ENCODE measurements around the gene PSMB1. TPM values are rescaled to one million over a fixed set of nuclear protein-coding genes. Genes with fewer than 3 reads are reported as not detected.

PSMB1 gene
- total RNA-seq = 117 TPM
- long read RNA-seq, transcript PSMB1-201 (6 exons, 928 nt) = major isoform, 111 of 147 reads
- long read RNA-seq, partial matches to known transcripts = 28 of 147 reads
- long read RNA-seq, other reads (novel, unspliced or antisense) = 5 of 147 reads

DNA sequence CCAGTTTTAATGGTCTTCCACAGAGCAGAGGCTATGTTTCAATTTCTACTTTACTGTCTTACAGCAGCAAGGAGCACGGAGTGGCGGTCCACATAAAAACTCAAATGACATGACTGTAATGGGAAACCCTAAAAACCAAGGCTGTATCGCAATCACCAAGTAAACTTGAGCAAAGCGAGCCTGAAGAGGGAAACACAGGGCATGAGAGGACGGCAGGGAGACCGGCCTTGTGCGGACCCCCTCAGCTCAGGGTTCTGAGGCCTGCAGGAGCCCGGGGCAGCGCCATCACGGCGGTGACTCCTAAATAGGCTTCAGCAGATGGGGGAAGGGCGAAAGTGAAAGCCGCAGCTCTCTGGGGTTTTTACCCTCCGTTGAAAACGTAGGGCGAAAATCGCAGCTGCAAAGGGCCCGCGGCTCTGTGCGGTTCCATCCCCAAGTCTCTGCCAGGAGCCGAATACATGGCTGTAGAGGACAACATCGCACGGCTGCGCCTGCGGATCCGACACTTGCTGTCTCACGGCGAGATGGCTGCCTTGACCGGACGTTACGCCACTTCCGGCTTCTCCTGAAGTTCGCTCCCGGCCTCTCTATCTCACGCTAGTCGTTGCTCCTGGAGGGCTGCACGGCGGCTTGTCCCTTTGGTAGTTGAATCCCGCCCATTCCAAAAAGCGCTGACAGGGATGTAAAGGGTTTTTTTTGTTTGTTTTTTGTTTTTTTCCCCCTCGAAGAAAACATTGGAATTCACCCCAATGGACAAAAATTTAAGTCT lies at the start of gene PSMB1:
Gene PSMB1 (minus strand): TSS at position 543 of the 769 bp plus-strand sequence. CDS start 65 bp downstream, at position 478.
- peak within 1 kb of the TSS; percentile 95 for H3K27ac ChIP-seq
- peaks cover 56% of the 10 kb centered on the region for H3K4me1 ChIP-seq
- no peak for TF ChIP-seq CTCF (IDR thresholded peaks at IDR 0.05)
- peak within 1 kb of the TSS; percentile 92 for H3K4me3 ChIP-seq
- DNase-seq (peak; percentile 96), ATAC-seq (peak; percentile 90 to 96)
- intact Hi-C loops (cut with DNase I) = no loop called here
- H3K27me3 ChIP-seq (ENCODE audit: low read depth) = no peaks in the 10 kb centered on the region
- peaks cover 39% of the 10 kb centered on the region for H3K36me3 ChIP-seq
- H3K9me3 ChIP-seq = no peaks in the 10 kb centered on the region

GRCh38 chr6:170597278-170597677 lies 44.2 kb upstream of the PSMB1 start:
- no peak overlapping the region for H3K27ac ChIP-seq
- ATAC-seq = no peak
- no peak for DNase-seq
- peaks cover 7% of the 10 kb centered on the region for H3K9me3 ChIP-seq
- no peak for TF ChIP-seq CTCF (IDR thresholded peaks at IDR 0.05)
- H3K27me3 ChIP-seq (ENCODE audit: low read depth) = no peaks in the 10 kb centered on the region
- no peak overlapping the region for H3K4me3 ChIP-seq
- intact Hi-C loops (cut with DNase I) = no loop called here
- H3K4me1 ChIP-seq = no peaks in the 10 kb centered on the region
- no peaks in the 10 kb centered on the region for H3K36me3 ChIP-seq

- intact Hi-C loops (cut with DNase I) = no loop called here
- DNase-seq (no peak), ATAC-seq (no peak)
- Histone ChIP-seq H3K4me1 (no peaks in the 10 kb centered on the region), H3K36me3 (no peaks in the 10 kb centered on the region), H3K9me3 (peaks cover 7% of the 10 kb centered on the region), H3K27me3 (ENCODE audit: low read depth) (no peaks in the 10 kb centered on the region), H3K4me3 (no peak overlapping the region), H3K27ac (no peak overlapping the region)
- no peak for TF ChIP-seq CTCF (IDR thresholded peaks at IDR 0.05)
Observed at GRCh38 chr6:170596426-170596825, 43.3 kb upstream of the PSMB1 start.

GRCh38 chr6:170590725-170591124 lies 37.6 kb upstream of the PSMB1 start:
- ATAC-seq = no peak
- Histone ChIP-seq H3K27me3 (ENCODE audit: low read depth) (no peaks in the 10 kb centered on the region), H3K27ac (no peak overlapping the region), H3K36me3 (no peaks in the 10 kb centered on the region), H3K9me3 (peaks cover 15% of the 10 kb centered on the region), H3K4me1 (peaks cover under 1% of the 10 kb centered on the region), H3K4me3 (no peak overlapping the region)
- TF ChIP-seq CTCF (IDR thresholded peaks at IDR 0.05) = no peak
- intact Hi-C loops (cut with DNase I) = no loop called here
- DNase-seq = no peak

GRCh38 chr6:170584954-170585498 lies 31.9 kb upstream of the PSMB1 start:
- intact Hi-C loops (cut with DNase I) = no loop called here
- DNase-seq (no peak), ATAC-seq (peak; percentile 41 to 54)
- peaks cover 19% of the 10 kb centered on the region for H3K4me1 ChIP-seq
- H3K27me3 ChIP-seq (ENCODE audit: low read depth) = no peaks in the 10 kb centered on the region
- peaks cover 31% of the 10 kb centered on the region for H3K36me3 ChIP-seq
- no peak for TF ChIP-seq CTCF (IDR thresholded peaks at IDR 0.05)
- H3K4me3 ChIP-seq = peak overlapping the region; percentile 99
- no peaks in the 10 kb centered on the region for H3K9me3 ChIP-seq
- H3K27ac ChIP-seq = peak overlapping the region; percentile 94
